H1 (cell line): ENCODE results near the gene ITGA5. TPM values are rescaled to one million over a fixed set of nuclear protein-coding genes. Genes with fewer than 3 reads are reported as not detected.

Source experiments
- ATF2 ChIP-seq: IDR thresholded peaks from 2 replicates; pipeline ENCODE4 v1.6.1; 2012; ENCODE audit warnings: low read length, inconsistent platforms
- EZH2 ChIP-seq: fragments of 200-600 bp; sonication (generic); IDR thresholded peaks from 2 replicates; pipeline ENCODE4 v1.7.1; 2012; ENCODE audit warnings: low read depth, mild to moderate bottlenecking, moderate library complexity, low read length, inconsistent platforms; ENCODE audit not compliant: severe bottlenecking
- NANOG ChIP-seq: IDR thresholded peaks from 2 replicates; pipeline ENCODE4 v1.6.1; 2011; ENCODE audit warnings: low read length, low read depth, mild to moderate bottlenecking, inconsistent platforms; ENCODE audit not compliant: insufficient read depth, poor library complexity, severe bottlenecking
- RNF2 ChIP-seq: fragments of 200-900, 300-1000 bp; sonication (generic); IDR thresholded peaks from 2 replicates; pipeline ENCODE4 v1.7.1; 2016; ENCODE audit warnings: borderline replicate concordance, low read depth, mild to moderate bottlenecking, antibody characterized with exemption, low read length; ENCODE audit not compliant: poor library complexity, severe bottlenecking; ENCODE audit errors: missing control alignments
- SAP30 ChIP-seq: fragments of 300-600 bp; sonication (generic); IDR thresholded peaks from 2 replicates; pipeline ENCODE4 v1.7.1; 2012; ENCODE audit warnings: low read length, moderate library complexity, mild to moderate bottlenecking, inconsistent platforms; ENCODE audit not compliant: insufficient read depth, insufficient replicate concordance
- SUZ12 ChIP-seq: fragments of 200-600 bp; sonication (generic); IDR thresholded peaks from 2 replicates; pipeline ENCODE4 v1.6.1; 2012; ENCODE audit warnings: mild to moderate bottlenecking, inconsistent platforms, low read length, moderate library complexity, mixed read lengths
- polyA plus RNA-seq, 7 experiments: library from polyadenylated mRNA; depleted of rRNA in 3 of 7; stranded (reverse) in 5 of 7; unstranded in 2 of 7; fragments of >200 nt in 5 of 7; fragments of 200-250 nt in 2 of 7; gene quantifications; 1 replicate in 5 of 7; 2 replicates in 1 of 7; 4 replicates in 1 of 7; pipeline versions ENCODE4 v1.2.1 to v1.2.3, GENCODE V29; 2011 to 2013; ENCODE audit warnings: missing spikeins in 2 of 7, mixed read lengths in 2 of 7
- total RNA-seq: library from RNA; stranded (reverse); fragmentation: NEBNext Ultra II Directional; extraction: Animal tissue kit (Norgen Biotek cat#: 25700); gene quantifications from 2 replicates; pipeline ENCODE4 v1.2.1, GENCODE V29; 2021

ITGA5 gene
- total and polyA plus RNA-seq, 2 of the 8 experiments (the other 6 are each of a cell fraction or from before 2014, with no cell fraction given): 11.6 to 19.4 TPM

DNA sequence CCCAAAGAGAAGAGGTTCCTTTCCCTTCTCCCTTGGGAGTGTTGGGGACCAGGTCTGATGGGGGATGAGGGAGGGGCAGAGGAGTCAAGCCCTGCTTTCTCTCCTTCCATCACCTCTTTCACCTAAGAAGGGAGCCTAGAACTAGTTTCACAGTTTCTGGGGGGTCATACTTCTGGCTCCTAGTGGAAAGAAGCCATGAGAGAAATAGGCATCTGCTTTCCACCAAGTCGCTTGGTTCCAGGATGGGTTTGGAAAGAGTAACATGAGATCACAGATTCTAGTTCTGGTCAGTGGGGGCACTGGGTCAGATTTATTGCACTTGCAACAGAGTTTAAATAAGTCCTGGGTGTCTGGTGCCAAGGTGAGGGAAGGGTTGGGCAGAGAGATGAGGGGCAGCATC is 24.1 kb downstream of the ITGA5 start (continued):
- TF ChIP-seq NANOG (no peak), RNF2 (no peak), ATF2 (no peak), EZH2 (no peak), SAP30 (no peak), SUZ12 (no peak)
